HG03442 (cell line): ENCODE measurements around the gene FANCB.

ENCODE experiments used
- ATAC-seq: cut with Tn5 transposase; IDR thresholded peaks from one replicate; pipeline ENCODE4 v1.9.1; 2021; ENCODE audit warnings: mild to moderate bottlenecking, moderate library complexity; ENCODE audit not compliant: unreplicated experiment

The FANCB gene

GRCh38 chrX:14843666-14844065 is 29.2 kb downstream of the FANCB start:
- ATAC-seq: no peak

GRCh38 chrX:14837155-14837554 is 35.7 kb downstream of the FANCB start:
- ATAC-seq: no peak

- no peak for ATAC-seq
Observed at GRCh38 chrX:14832586-14832985, 40.3 kb downstream of the FANCB start.

GRCh38 chrX:14832151-14832550 is 40.7 kb downstream of the FANCB start:
- ATAC-seq: no peak

GRCh38 chrX:14829643-14830042 is 43.2 kb downstream of the FANCB start:
- ATAC-seq: no peak

GRCh38 chrX:14826319-14826718 is 46.5 kb downstream of the FANCB start:
- ATAC-seq: no peak

- ATAC-seq: no peak
Observed at GRCh38 chrX:14825851-14826250, 47.0 kb downstream of the FANCB start.

- ATAC-seq: no peak
Observed at GRCh38 chrX:14819769-14820168, 53.1 kb downstream of the FANCB start.

- ATAC-seq: no peak
Observed at GRCh38 chrX:14817571-14817970, 55.3 kb downstream of the FANCB start.

GRCh38 chrX:14802943-14803710 is 69.7 kb downstream of the FANCB start:
- no peak for ATAC-seq

- ATAC-seq: no peak
Observed at GRCh38 chrX:14801136-14801535, 71.7 kb downstream of the FANCB start.

GRCh38 chrX:14798805-14799397 is 74.0 kb downstream of the FANCB start:
- ATAC-seq: no peak
